ENCODE measurements around the gene STH.

Gene STH

DNA sequence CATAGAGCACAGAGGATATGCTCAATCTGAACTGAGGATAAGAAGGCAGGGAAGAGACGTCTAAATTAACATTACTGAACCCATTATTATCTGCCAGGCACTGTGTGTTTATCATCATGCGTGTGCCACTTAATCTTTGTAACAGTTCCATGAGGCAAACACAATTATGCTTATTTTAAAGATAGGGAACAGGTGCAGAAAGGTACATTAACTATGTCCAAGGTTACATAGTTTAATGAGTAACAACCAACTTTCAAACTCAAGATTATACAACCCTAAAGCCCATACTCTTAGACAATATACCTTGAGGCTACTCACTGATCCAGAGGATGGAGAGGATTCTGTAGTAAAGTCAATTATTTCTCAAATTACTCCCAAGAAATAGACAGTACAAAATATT, 43.2 kb downstream of the STH start:
- Histone ChIP-seq H3K9me2 (ENCODE audit: low read depth, low read length) (no peaks in the 10 kb centered on the region), H2AFZ (ENCODE audit: low read length) (no peak overlapping the region), H3K4me3 (ENCODE audit: low read depth, low read length, poor library complexity, severe bottlenecking) (no peak overlapping the region), H3K4me2 (ENCODE audit: low read length) (no peak overlapping the region), H3K4me1 (ENCODE audit: insufficient read depth, low read length, severe bottlenecking) (no peaks in the 10 kb centered on the region), H3K27me3 (ENCODE audit: insufficient read depth, low read length) (no peaks in the 10 kb centered on the region), H3K9ac (ENCODE audit: low read length) (no peak overlapping the region), H3K27ac (ENCODE audit: low read depth, low read length, poor library complexity, severe bottlenecking) (no peak overlapping the region), H3K79me2 (ENCODE audit: insufficient read depth, low read length) (no peaks in the 10 kb centered on the region), H3F3A (ENCODE audit: insufficient read depth, low read length) (no peaks in the 10 kb centered on the region), H3K36me3 (ENCODE audit: insufficient read depth, low read length) (peaks cover 86% of the 10 kb centered on the region), H4K20me1 (ENCODE audit: insufficient read depth, low read length) (no peaks in the 10 kb centered on the region), H3K9me3 (ENCODE audit: low read length) (no peaks in the 10 kb centered on the region)
- TF ChIP-seq CTCF (IDR thresholded peaks at IDR 0.05; ENCODE audit: low read length), result no peak
- no peak for TF ChIP-seq EZH2 (IDR thresholded peaks at IDR 0.05; ENCODE audit: borderline replicate concordance, low read length)

GRCh38 chr17:46042925-46043324, 43.9 kb downstream of the STH start:
- H3F3A ChIP-seq (ENCODE audit: insufficient read depth, low read length), result no peaks in the 10 kb centered on the region
- no peaks in the 10 kb centered on the region for H3K27me3 ChIP-seq (ENCODE audit: insufficient read depth, low read length)
- no peak overlapping the region for H3K4me2 ChIP-seq (ENCODE audit: low read length)
- H2AFZ ChIP-seq (ENCODE audit: low read length), result no peak overlapping the region
- H3K79me2 ChIP-seq (ENCODE audit: insufficient read depth, low read length), result no peaks in the 10 kb centered on the region
- H3K36me3 ChIP-seq (ENCODE audit: insufficient read depth, low read length), result peaks cover 86% of the 10 kb centered on the region
- no peaks in the 10 kb centered on the region for H3K9me2 ChIP-seq (ENCODE audit: low read depth, low read length)
- H3K27ac ChIP-seq (ENCODE audit: low read depth, low read length, poor library complexity, severe bottlenecking), result no peak overlapping the region
- no peaks in the 10 kb centered on the region for H4K20me1 ChIP-seq (ENCODE audit: insufficient read depth, low read length)
- H3K9me3 ChIP-seq (ENCODE audit: low read length), result no peaks in the 10 kb centered on the region
- H3K4me3 ChIP-seq (ENCODE audit: low read depth, low read length, poor library complexity, severe bottlenecking), result no peak overlapping the region
- no peaks in the 10 kb centered on the region for H3K4me1 ChIP-seq (ENCODE audit: insufficient read depth, low read length, severe bottlenecking)
- TF ChIP-seq EZH2 (IDR thresholded peaks at IDR 0.05; ENCODE audit: borderline replicate concordance, low read length) (no peak), CTCF (IDR thresholded peaks at IDR 0.05; ENCODE audit: low read length) (no peak)
- H3K9ac ChIP-seq (ENCODE audit: low read length), result no peak overlapping the region

DNA sequence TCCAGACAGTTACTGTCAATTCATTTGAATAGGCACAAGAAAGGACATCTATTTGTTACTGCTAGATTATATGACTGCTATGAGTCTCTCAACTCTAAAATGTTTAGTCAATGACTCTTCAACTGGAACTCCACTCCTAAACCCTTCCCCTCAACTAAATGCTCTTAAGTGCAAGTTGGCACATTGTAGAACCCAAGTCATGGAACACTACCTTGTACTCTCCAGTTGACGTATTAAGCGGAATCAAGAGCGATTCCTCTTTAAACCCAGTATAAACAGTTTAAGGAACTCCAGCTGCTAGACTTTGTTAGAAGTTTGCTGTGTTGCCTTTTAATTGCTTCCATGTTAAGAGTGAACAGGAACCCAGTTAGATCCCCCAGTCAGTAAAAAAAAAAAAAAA, 44.6 kb downstream of the STH start:
- Histone ChIP-seq H2AFZ (ENCODE audit: low read length) (no peak overlapping the region), H4K20me1 (ENCODE audit: insufficient read depth, low read length) (no peaks in the 10 kb centered on the region), H3K27me3 (ENCODE audit: insufficient read depth, low read length) (no peaks in the 10 kb centered on the region), H3K9ac (ENCODE audit: low read length) (no peak overlapping the region), H3K4me1 (ENCODE audit: insufficient read depth, low read length, severe bottlenecking) (no peaks in the 10 kb centered on the region), H3K9me3 (ENCODE audit: low read length) (no peaks in the 10 kb centered on the region), H3K36me3 (ENCODE audit: insufficient read depth, low read length) (peaks cover 86% of the 10 kb centered on the region), H3K9me2 (ENCODE audit: low read depth, low read length) (no peaks in the 10 kb centered on the region), H3K79me2 (ENCODE audit: insufficient read depth, low read length) (no peaks in the 10 kb centered on the region), H3K4me2 (ENCODE audit: low read length) (no peak overlapping the region), H3F3A (ENCODE audit: insufficient read depth, low read length) (no peaks in the 10 kb centered on the region), H3K4me3 (ENCODE audit: low read depth, low read length, poor library complexity, severe bottlenecking) (no peak overlapping the region), H3K27ac (ENCODE audit: low read depth, low read length, poor library complexity, severe bottlenecking) (no peak overlapping the region)
- TF ChIP-seq CTCF (IDR thresholded peaks at IDR 0.05; ENCODE audit: low read length) (no peak), EZH2 (IDR thresholded peaks at IDR 0.05; ENCODE audit: borderline replicate concordance, low read length) (no peak)

All from OCI-LY1 (cell line).